Small intestine (tissue), 7 donors: Measurements from ENCODE around the gene HDAC9. TPM values are rescaled to one million over a fixed set of nuclear protein-coding genes. Genes with fewer than 3 reads are reported as not detected.

Experiments
- DNase-seq, 2 donors: peaks; one replicate each; pipeline versions ENCODE4 v3.0.0 to v3.0.0-alpha.2; 2013
- FAIRE-seq: peaks from 2 replicates; lab custom pipeline; 2012; peaks lifted over from hg19 to GRCh38; lab: Jason Lieb, UNC
- H3K27ac ChIP-seq, 3 donors: one replicate each; pipeline ENCODE4 v1.5.1; 2013; ENCODE audit warnings: low read length in 2 of 3, mild to moderate bottlenecking in 2 of 3, control low read depth in 1 of 3, inconsistent platforms in 1 of 3, low read depth in 1 of 3, moderate library complexity in 1 of 3
- H3K27me3 ChIP-seq, 3 donors: one replicate each; pipeline ENCODE4 v1.6.1; 2013; ENCODE audit warnings: low read length in 3 of 3, inconsistent platforms in 1 of 3; ENCODE audit not compliant: control insufficient read depth in 3 of 3, insufficient read depth in 3 of 3
- H3K36me3 ChIP-seq, 3 donors: one replicate each; pipeline ENCODE4 v1.6.1; 2013; ENCODE audit warnings: low read length in 3 of 3, inconsistent platforms in 1 of 3, low read depth in 1 of 3, mild to moderate bottlenecking in 1 of 3, moderate library complexity in 1 of 3; ENCODE audit not compliant: control insufficient read depth in 3 of 3, insufficient read depth in 2 of 3
- H3K4me1 ChIP-seq, 3 donors: one replicate each; pipeline ENCODE4 v1.6.1; 2013; ENCODE audit warnings: low read length in 2 of 3, inconsistent platforms in 1 of 3, low read depth in 1 of 3, mild to moderate bottlenecking in 1 of 3, moderate library complexity in 1 of 3; ENCODE audit not compliant: control insufficient read depth in 3 of 3, insufficient read depth in 2 of 3
- H3K4me3 ChIP-seq, 3 donors: one replicate each; pipeline ENCODE4 v1.5.1; 2013; ENCODE audit warnings: low read length in 3 of 3, control low read depth in 1 of 3, inconsistent platforms in 1 of 3, low read depth in 1 of 3, mild to moderate bottlenecking in 1 of 3, moderate library complexity in 1 of 3
- H3K9me3 ChIP-seq, 2 donors: one replicate each; pipeline ENCODE4 v1.6.1; 2013; ENCODE audit warnings: low read depth in 1 of 2, low read length in 1 of 2; ENCODE audit not compliant: control insufficient read depth in 2 of 2, insufficient read depth in 1 of 2
- WGBS, 3 donors: extraction: QIAGEN DNeasy Blood & Tissue Kit; methylation state at CpG; one replicate each; pipeline ENCODE4 v1.1.7; 2013; 5-methylcytosine and 5-hydroxymethylcytosine counted together
- polyA plus RNA-seq, 4 donors: library from polyadenylated mRNA; stranded (reverse) in 3 of 4; unstranded in 1 of 4; fragments of 200-250 nt in 3 of 4; fragments of 120-200 nt in 1 of 4; gene quantifications; one replicate each; pipeline versions ENCODE4 v1.2.1 to v1.2.3, GENCODE V29; 2013
- donor health status: healthy with polysubstance abuse.
- donor health status: control.
- donor health status: control.
- donor health status: Bipolar disorder and iron deficiency.
- donor health status: healthy.

The HDAC9 gene
- polyA plus RNA-seq, 4 donors = 2.2 to 2.7 (median 2.7) TPM; not detected in 1

DNA sequence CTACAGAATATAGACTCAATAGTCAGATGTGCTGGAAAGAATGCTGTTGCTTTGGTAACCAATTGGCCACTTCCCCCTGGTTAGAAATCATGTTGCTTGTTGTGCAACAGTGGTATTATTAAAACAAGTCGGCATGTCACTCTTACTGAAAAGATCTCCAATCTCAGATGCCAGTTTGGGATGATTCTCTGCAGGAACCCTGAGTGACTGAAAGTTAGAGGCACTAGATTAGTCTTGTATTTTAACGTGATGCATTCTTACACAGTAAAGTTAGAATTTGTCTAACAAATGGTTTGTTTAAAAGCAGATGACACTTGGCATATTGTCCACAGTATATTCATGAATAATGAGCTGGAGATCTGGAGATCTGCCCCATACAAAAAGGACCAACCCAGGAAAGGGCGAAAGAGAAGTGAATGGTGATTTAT, 334.3 kb downstream of the HDAC9 start:
- H3K4me1 ChIP-seq = no peaks in the 10 kb centered on the region
- H3K4me3 ChIP-seq = no peak overlapping the region
- no peaks in the 10 kb centered on the region for H3K36me3 ChIP-seq
- FAIRE-seq = no peak
- H3K9me3 ChIP-seq = no peaks in the 10 kb centered on the region
- DNase-seq = no peak
- WGBS, 3 donors = 56 to 71% (median 66%) methylated on average over 3 of the region's 3 CpGs
- H3K27me3 ChIP-seq = no peaks in the 10 kb centered on the region
- H3K27ac ChIP-seq = no peak overlapping the region

DNA sequence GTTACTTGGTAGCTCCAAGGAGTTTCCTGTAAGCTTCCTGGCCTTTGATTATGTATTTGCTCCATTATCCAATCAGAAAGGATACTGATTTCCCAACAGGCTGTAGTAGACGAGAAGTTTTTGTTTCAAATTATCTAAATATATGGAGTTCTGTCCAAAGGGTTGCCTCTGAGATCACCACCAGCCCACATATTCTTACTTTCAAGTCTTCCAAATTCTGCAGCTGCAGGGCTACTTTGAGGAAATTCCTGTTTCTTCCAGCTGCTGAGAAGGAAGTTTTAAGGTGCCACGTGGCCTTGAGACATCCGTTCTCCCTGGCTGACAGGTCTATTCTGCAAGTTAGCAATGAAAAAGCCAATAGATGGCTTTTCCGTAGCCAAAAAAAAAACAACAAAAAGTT, 335.9 kb downstream of the HDAC9 start:
- H3K4me3 ChIP-seq = no peak overlapping the region
- H3K27me3 ChIP-seq = no peaks in the 10 kb centered on the region
- no peaks in the 10 kb centered on the region for H3K36me3 ChIP-seq
- no peaks in the 10 kb centered on the region for H3K4me1 ChIP-seq
- no peaks in the 10 kb centered on the region for H3K9me3 ChIP-seq
- DNase-seq = no peak
- FAIRE-seq = no peak
- no peak overlapping the region for H3K27ac ChIP-seq
- WGBS, 3 donors = 50 to 62% (median 54%) methylated on average over 4 of the region's 4 CpGs

DNA sequence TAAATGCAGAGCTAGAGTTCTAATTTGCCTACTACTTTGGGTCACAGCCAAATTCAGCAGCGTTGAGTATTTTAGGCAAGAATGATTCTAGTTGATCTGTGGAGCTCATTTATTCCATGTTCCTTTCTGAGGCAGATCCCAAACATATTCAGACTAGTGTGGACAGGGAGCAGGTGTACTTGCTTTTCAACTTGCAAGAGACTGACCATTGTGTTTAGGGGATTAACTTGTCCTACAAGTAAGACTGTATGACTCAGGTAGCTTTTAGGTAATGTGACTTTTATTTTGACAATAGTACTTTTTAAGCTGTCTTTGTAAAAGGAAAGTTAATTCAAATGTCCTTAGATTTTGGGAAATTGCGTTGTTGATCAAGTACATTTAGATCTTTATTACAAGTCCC, 336.4 kb downstream of the HDAC9 start:
- Histone ChIP-seq H3K4me1 (no peaks in the 10 kb centered on the region), H3K27ac (no peak overlapping the region), H3K36me3 (no peaks in the 10 kb centered on the region), H3K4me3 (no peak overlapping the region), H3K27me3 (no peaks in the 10 kb centered on the region), H3K9me3 (no peaks in the 10 kb centered on the region)
- DNase-seq = no peak
- no peak for FAIRE-seq
- WGBS, 3 donors = 80 to 85% (median 80%) methylated on average over 2 of the region's 2 CpGs

- Histone ChIP-seq H3K27ac (no peak overlapping the region), H3K36me3 (no peaks in the 10 kb centered on the region), H3K4me3 (no peak overlapping the region), H3K27me3 (no peaks in the 10 kb centered on the region), H3K4me1 (no peaks in the 10 kb centered on the region), H3K9me3 (no peaks in the 10 kb centered on the region)
- no peak for FAIRE-seq
- WGBS, 3 donors = 87 to 92% (median 91%) methylated on average over 8 of the region's 8 CpGs
- DNase-seq = no peak
Measured at GRCh38 chr7:18834577-18834976, 339.0 kb downstream of the HDAC9 start.

GRCh38 chr7:18835001-18835690, 339.6 kb downstream of the HDAC9 start:
- H3K27me3 ChIP-seq = no peaks in the 10 kb centered on the region
- H3K27ac ChIP-seq = no peak overlapping the region
- DNase-seq = no peak
- WGBS, 3 donors = 60 to 68% (median 68%) methylated on average over 7 of the region's 7 CpGs
- no peak overlapping the region for H3K4me3 ChIP-seq
- no peaks in the 10 kb centered on the region for H3K36me3 ChIP-seq
- no peaks in the 10 kb centered on the region for H3K4me1 ChIP-seq
- no peaks in the 10 kb centered on the region for H3K9me3 ChIP-seq
- FAIRE-seq = no peak

DNA sequence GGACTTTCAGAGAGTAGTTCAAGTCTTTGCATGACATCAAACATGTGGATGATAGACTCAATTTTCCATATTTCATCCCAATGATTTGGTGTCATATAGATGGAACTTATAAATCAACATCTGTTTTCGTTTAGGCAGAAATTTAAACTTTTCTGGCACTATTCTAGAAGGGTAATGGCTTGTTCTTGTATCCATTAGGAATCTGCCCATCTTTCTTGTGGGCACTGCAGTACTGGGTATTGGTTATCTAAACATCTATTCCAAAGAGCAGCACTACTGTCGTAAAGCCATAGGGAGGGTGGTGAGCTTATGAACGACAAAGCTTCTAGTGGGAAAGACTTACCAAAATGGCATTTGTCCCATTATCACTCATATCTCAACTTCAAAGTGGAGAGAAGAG, 348.4 kb downstream of the HDAC9 start:
- Histone ChIP-seq H3K4me3 (no peak overlapping the region), H3K27me3 (no peaks in the 10 kb centered on the region), H3K9me3 (no peaks in the 10 kb centered on the region), H3K4me1 (no peaks in the 10 kb centered on the region), H3K27ac (no peak overlapping the region), H3K36me3 (no peaks in the 10 kb centered on the region)
- DNase-seq (no peak), FAIRE-seq (no peak)
- WGBS, 3 donors = 54 to 77% (median 69%) methylated on average over 3 of the region's 3 CpGs

DNA sequence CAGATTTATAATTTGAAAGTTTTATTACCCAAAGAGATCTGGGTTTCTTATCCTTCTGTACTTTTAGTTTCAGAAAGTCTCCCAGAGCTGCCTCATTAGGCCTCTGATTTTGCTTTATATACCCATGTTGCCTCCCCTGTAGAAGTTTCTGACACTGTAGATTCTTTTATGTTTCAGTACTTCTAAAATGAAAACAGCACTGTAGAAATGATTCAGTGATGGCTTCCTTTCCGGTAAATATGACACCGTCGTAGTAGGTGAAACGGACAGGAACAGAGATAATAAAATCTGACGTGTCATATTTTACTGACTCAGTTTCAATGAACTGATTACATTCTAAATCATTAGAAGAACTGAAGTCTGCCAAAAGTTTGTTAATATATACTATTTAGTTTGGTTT, 349.2 kb downstream of the HDAC9 start:
- Histone ChIP-seq H3K27me3 (no peaks in the 10 kb centered on the region), H3K4me1 (no peaks in the 10 kb centered on the region), H3K27ac (no peak overlapping the region), H3K4me3 (no peak overlapping the region), H3K9me3 (no peaks in the 10 kb centered on the region), H3K36me3 (no peaks in the 10 kb centered on the region)
- FAIRE-seq (no peak), DNase-seq (no peak)
- 73 to 88% (median 88%) methylated on average over 5 of the region's 5 CpGs for WGBS, 3 donors

DNA sequence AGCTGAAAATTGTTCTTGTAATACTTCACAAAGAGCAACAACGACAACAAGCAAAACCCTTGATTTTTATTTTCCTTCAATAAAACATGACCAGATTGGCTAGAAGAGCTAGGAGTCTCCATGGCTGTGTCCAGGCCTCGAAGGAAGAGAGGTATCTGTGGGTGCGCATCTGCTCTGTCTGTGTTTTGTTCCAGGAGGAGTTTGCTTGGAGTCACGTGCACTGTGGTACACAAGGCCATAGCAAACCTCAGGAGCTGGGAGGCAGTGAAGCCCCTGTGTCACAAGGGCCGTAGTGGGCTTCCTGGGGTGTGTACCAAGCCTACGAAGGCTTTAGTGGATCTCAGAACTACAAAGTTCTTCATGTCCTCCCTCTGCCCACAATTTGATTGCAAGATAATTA, 350.2 kb downstream of the HDAC9 start:
- no peak for FAIRE-seq

GRCh38 chr7:18846765-18847215, 351.2 kb downstream of the HDAC9 start:
- no peaks in the 10 kb centered on the region for H3K27me3 ChIP-seq
- no peak overlapping the region for H3K4me3 ChIP-seq
- 38 to 61% (median 52%) methylated on average over 4 of the region's 4 CpGs for WGBS, 3 donors
- H3K27ac ChIP-seq = no peak overlapping the region
- no peaks in the 10 kb centered on the region for H3K9me3 ChIP-seq
- FAIRE-seq (no peak), DNase-seq (no peak)
- H3K4me1 ChIP-seq = no peaks in the 10 kb centered on the region
- H3K36me3 ChIP-seq = no peaks in the 10 kb centered on the region

More for the DNA sequence above, 350.2 kb downstream of the HDAC9 start:
- no peaks in the 10 kb centered on the region for H3K27me3 ChIP-seq
- H3K4me1 ChIP-seq = no peaks in the 10 kb centered on the region
- H3K27ac ChIP-seq = no peak overlapping the region
- no peaks in the 10 kb centered on the region for H3K9me3 ChIP-seq
- no peaks in the 10 kb centered on the region for H3K36me3 ChIP-seq
- 68 to 86% (median 78%) methylated on average over 6 of the region's 6 CpGs for WGBS, 3 donors
- H3K4me3 ChIP-seq = no peak overlapping the region
- DNase-seq = no peak
